ENCODE measurements around the gene SMARCE1.
A peak's percentile ranks its signal among the peaks of the same experiment; 100 is the strongest.
"Not testable (repeated sequence)": the region's sequence is repeated elsewhere in the genome, so short reads cannot be mapped to it uniquely, and the experiment has no call there.

Gene SMARCE1

GRCh38 chr17:40610359-40610758 is 37.3 kb downstream of the SMARCE1 start:
- DNase-seq (ENCODE audit: low read depth) = no peak

- DNase-seq (ENCODE audit: low read depth) = no peak
These were observed 39.5 kb downstream of the SMARCE1 start for GRCh38 chr17:40608061-40608581.

DNA sequence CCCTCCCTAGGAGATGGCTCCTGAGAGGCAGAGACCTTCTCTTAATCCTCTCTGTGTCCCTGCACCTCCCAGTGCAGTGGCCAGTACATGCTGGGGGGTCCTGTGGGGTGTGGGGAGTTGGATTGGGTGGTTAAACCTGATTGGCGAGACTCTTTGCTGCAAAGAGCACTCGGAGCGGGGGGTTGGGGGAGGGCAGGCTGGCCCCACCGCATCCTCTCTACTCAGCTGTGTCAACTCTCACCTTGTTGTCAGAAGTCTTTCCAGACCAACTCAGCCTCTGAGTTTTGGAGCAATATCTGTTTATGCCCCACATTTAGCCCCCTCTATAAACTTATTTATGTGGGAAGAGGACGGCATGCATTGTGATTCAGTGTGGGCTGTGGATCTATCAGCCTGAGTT is 40.0 kb downstream of the SMARCE1 start:
- no peak for DNase-seq (ENCODE audit: low read depth)

- no peak for DNase-seq (ENCODE audit: low read depth)
These were observed 40.9 kb downstream of the SMARCE1 start for GRCh38 chr17:40606548-40607353.

DNA sequence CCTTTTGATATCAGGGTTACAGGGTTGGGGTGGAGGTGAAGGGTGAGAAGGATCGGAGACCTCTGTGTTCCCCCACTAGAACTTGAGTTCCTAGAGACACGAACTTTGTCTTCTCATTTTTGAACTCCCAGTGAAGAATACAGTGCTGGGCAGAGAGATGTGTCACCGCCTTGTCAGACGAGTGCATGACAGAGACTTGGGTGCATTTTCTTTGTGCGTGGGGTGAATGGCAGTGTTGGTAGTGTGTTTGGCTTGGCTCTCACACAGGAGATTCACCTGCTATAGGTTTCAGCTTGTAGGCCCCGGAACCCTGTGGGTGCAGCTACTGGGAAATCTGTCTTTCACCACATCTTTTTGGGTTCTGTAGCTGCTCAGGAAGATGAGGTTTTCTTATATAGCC is 42.3 kb downstream of the SMARCE1 start:
- DNase-seq (ENCODE audit: low read depth) = peak; percentile 66

- no peak for DNase-seq (ENCODE audit: low read depth)
These were observed 43.1 kb downstream of the SMARCE1 start for GRCh38 chr17:40604327-40605080.

DNA sequence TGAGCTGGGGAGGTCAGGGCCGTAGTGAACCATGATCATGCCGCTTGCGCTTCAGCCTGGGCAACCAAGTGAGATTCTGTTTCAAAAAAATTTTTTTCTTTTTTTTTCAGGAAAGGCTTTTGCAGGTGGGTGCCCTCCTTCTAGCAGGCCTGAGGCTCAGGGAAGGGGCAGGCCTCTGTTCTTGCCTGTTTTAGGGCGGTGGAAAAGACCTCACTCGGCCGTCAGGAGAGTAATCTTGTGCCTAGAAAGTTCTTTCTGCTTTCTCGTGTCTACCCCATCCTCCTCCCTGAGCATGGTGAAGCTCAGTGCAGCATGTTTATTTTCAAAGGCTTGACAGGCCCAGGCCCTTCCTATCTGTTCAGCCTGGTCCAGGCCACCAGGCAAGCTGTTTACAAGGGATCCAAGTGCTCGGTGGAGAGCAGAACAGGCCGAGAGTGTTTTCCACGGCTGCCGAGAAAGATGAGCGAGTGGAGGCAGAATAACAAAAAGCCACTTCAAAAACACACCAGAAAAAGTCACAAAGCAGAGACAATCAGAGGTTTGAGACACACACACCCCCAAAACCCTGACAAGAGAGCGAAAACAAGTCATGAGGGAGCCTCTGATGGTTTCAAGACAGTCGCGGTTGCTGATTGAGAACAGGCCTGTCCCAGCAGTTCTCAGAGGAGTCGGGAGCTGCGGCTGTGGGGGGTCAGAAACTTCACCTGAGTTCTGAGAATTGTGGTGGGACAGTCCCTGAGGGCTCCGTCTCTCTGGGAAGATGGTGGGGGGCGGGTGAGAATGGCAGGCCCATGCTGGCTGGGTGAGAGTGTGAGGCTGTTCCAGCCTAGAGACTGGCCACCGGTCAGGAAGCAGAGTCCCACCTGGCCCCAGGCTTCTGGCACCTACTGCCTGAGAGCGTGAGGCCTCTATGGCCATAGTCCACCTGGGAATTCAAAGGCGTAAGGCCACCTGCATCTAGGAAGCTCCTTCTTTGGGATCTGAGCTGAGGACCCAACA is 44.9 kb downstream of the SMARCE1 start:
- DNase-seq (ENCODE audit: low read depth) = peak; percentile 73

GRCh38 chr17:40600486-40601046 is 47.1 kb downstream of the SMARCE1 start:
- no peak for DNase-seq (ENCODE audit: low read depth)

GRCh38 chr17:40599468-40599763 is 48.2 kb downstream of the SMARCE1 start:
- no peak for DNase-seq (ENCODE audit: low read depth)

- peak; percentile 73 for DNase-seq (ENCODE audit: low read depth)
These were observed 48.8 kb downstream of the SMARCE1 start for GRCh38 chr17:40598619-40599467.

GRCh38 chr17:40598301-40598618 is 49.4 kb downstream of the SMARCE1 start:
- no peak for DNase-seq (ENCODE audit: low read depth)

DNA sequence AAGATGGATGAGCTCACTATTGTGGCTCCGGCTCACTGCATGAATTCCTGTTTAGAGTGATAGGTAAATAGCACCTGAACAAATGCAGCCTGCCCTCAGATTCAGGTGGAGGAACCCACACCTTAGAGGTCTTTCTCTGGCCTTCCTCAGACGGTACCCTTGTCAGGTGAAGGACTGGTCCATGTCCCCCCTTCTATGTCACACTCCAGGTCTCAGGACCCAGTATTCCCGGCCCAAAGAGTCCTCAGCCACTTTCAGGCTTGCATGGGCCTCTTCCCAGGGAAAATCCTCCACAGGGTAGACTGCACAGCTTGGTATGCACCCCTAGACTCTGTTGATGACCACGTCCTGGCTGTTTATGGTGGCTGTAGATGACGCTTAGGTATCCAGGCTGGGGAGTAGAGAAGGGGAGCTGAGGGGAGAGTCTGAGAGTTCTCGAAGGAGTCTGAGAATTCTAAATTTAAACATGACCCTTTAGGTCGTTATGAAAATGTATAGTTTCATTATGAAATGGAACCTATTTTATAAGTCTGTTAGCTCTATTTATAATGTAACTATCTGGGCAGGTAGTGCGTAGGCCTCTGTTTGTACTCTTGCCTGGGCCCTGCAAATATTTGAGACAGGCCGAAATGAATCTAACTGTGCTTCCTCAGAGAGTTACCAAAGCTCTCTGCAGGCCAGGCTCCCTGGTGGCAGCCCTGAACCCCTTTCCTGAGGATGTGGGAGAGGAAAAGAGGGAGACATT is 49.9 kb downstream of the SMARCE1 start:
- DNase-seq (ENCODE audit: low read depth) = no peak

- no peak for DNase-seq (ENCODE audit: low read depth)
These were observed 50.5 kb downstream of the SMARCE1 start for GRCh38 chr17:40597156-40597555.

GRCh38 chr17:40596261-40596919 is 51.2 kb downstream of the SMARCE1 start:
- DNase-seq (ENCODE audit: low read depth) = no peak

DNA sequence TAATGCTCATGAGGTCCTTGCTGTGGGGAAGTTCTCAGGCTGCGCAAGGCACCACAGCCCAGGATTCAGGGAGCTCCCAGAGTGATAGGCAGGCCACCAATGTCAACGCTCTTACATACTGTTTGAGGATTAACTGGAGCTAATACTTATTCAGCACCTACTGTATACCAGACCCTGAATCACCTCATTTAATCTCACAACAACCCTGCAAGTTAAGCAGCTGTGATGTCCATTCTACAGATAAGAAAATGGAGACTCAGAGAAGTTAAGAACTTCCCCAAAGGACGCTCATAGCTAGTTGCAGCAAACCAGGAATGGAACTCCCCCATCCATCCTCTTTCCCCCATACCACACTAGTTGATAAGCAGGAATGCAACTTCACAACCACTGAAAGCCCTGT is 56.9 kb downstream of the SMARCE1 start:
- no peak for DNase-seq (ENCODE audit: low read depth)

DNA sequence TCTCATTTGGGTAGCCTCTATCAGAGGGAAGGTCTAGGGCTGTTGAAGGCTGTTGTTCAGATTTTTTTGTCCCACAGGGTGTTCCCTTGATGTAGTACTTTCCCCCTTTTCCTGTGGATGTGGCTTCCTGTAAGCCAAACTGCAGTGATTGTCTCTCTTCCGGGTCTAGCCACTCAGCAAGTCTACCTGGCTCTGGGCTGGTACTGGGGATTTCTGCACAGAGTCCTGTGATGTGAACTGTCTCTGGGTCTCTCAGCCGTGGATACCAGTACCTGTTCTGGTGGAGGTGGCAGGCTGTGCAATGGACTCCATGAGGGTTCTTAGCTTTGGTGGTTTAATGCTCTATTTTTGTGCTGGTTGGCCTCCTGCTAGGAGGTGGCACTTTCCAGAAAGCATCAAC is 59.1 kb downstream of the SMARCE1 start:
- DNase-seq (ENCODE audit: low read depth) = no peak

- not testable (repeated sequence) for DNase-seq (ENCODE audit: low read depth)
These were observed 61.4 kb downstream of the SMARCE1 start for GRCh38 chr17:40586264-40586663.

- not testable (repeated sequence) for DNase-seq (ENCODE audit: low read depth)
These were observed 62.7 kb downstream of the SMARCE1 start for GRCh38 chr17:40584950-40585349.

- DNase-seq (ENCODE audit: low read depth) = no peak
These were observed 65.2 kb downstream of the SMARCE1 start for GRCh38 chr17:40582328-40582901.
